HepG2 (cell line): ENCODE results near the gene TFEB. TPM values are rescaled to one million over a fixed set of nuclear protein-coding genes. Genes with fewer than 3 reads are reported as not detected.

Source experiments
- DNMT3B ChIP-seq: conservative IDR thresholded peaks from 2 replicates; pipeline ENCODE4 v1.6.1; 2016; ENCODE audit warnings: missing biosample characterization, control low read depth
- EZH2 ChIP-seq: conservative IDR thresholded peaks from 2 replicates; pipeline ENCODE4 v1.6.1; 2012; ENCODE audit warnings: mild to moderate bottlenecking, low read depth, low read length, moderate library complexity
- MEIS1 ChIP-seq: sonication (generic); formaldehyde crosslinking; IDR thresholded peaks from 2 replicates; pipeline ENCODE4 v1.9.0; 2021; ENCODE audit warnings: mild to moderate bottlenecking, missing genetic modification reagents, moderate library complexity, borderline replicate concordance
- POGK ChIP-seq: sonication (generic); formaldehyde crosslinking; conservative IDR thresholded peaks from 2 replicates; pipeline ENCODE4 v1.8.0; 2022; ENCODE audit warnings: mild to moderate bottlenecking, moderate library complexity, missing genetic modification reagents
- RARG ChIP-seq: sonication (generic); formaldehyde crosslinking; IDR thresholded peaks from 2 replicates; pipeline ENCODE4 v1.4.0; 2020; ENCODE audit warnings: low read depth, mild to moderate bottlenecking, missing genetic modification reagents
- RFXAP ChIP-seq: sonication (generic); formaldehyde crosslinking; IDR thresholded peaks from 2 replicates; pipeline ENCODE4 v1.4.0; 2020; ENCODE audit warnings: missing genetic modification reagents, borderline replicate concordance
- TBP ChIP-seq: sonication (generic); formaldehyde crosslinking; IDR thresholded peaks from 2 replicates; pipeline ENCODE4 v1.5.0; 2020; ENCODE audit warnings: missing genetic modification reagents
- THYN1 ChIP-seq: sonication (generic); formaldehyde crosslinking; IDR thresholded peaks from 2 replicates; pipeline ENCODE4 v1.8.1; 2023; ENCODE audit warnings: low read depth, mild to moderate bottlenecking, moderate library complexity, missing genetic modification reagents, borderline replicate concordance
- ZNF101 ChIP-seq: sonication (generic); formaldehyde crosslinking; IDR thresholded peaks from 2 replicates; pipeline ENCODE4 v1.4.0; 2020; ENCODE audit warnings: mild to moderate bottlenecking, low read depth, missing genetic modification reagents, borderline replicate concordance
- ZNF121 ChIP-seq: sonication (generic); formaldehyde crosslinking; IDR thresholded peaks from 2 replicates; pipeline ENCODE4 v1.5.0; 2020; ENCODE audit warnings: mild to moderate bottlenecking, missing genetic modification reagents
- ZNF160 ChIP-seq: sonication (generic); formaldehyde crosslinking; IDR thresholded peaks from 2 replicates; pipeline ENCODE4 v1.8.0; 2022; ENCODE audit warnings: mild to moderate bottlenecking, inconsistent platforms, missing genetic modification reagents
- ZNF276 ChIP-seq: sonication (generic); formaldehyde crosslinking; IDR thresholded peaks from 2 replicates; pipeline ENCODE4 v1.4.0; 2020; ENCODE audit warnings: mild to moderate bottlenecking, low read depth, missing genetic modification reagents
- ZNF430 ChIP-seq: sonication (generic); formaldehyde crosslinking; IDR thresholded peaks from 2 replicates; pipeline ENCODE4 v1.9.0; 2021; ENCODE audit warnings: mild to moderate bottlenecking, missing genetic modification reagents
- ZNF619 ChIP-seq: sonication (generic); formaldehyde crosslinking; IDR thresholded peaks from 2 replicates; pipeline ENCODE4 v1.4.0; 2020; ENCODE audit warnings: mild to moderate bottlenecking, missing genetic modification reagents
- ZNF652 ChIP-seq: IDR thresholded peaks from 2 replicates; pipeline ENCODE4 v1.6.1; 2016; ENCODE audit warnings: low read depth, borderline replicate concordance
- ZNF720 ChIP-seq: sonication (generic); formaldehyde crosslinking; IDR thresholded peaks from 2 replicates; pipeline ENCODE4 v1.4.0; 2020; ENCODE audit warnings: missing genetic modification reagents
- polyA plus RNA-seq, 8 experiments: library from polyadenylated mRNA; depleted of rRNA in 3 of 8; stranded (reverse) in 7 of 8; unstranded in 1 of 8; fragments of >200 nt; fragmentation: Illumina TruSeq in 4 of 8; extraction: Trizol in 4 of 8; gene quantifications; 2 replicates each; pipeline versions ENCODE4 v1.2.1 to v1.2.3, GENCODE V29; 2011 to 2016; ENCODE audit warnings: low read depth in 4 of 8, missing spikeins in 1 of 8, mixed read lengths in 1 of 8; ENCODE audit not compliant: insufficient read depth in 1 of 8
- total RNA-seq, 5 experiments: library from RNA; depleted of rRNA; stranded (reverse); fragments of >200 nt; fragmentation: Illumina TruSeq; extraction: Trizol; gene quantifications; 2 replicates each; pipeline ENCODE4 v1.2.3, GENCODE V29; 2016; ENCODE audit warnings: low read depth in 1 of 5
- TF ChIP-seq, protein P1 (sequence below): sonication (generic); formaldehyde crosslinking; IDR thresholded peaks from 2 replicates; pipeline ENCODE4 v1.5.0; 2020; ENCODE audit warnings: missing genetic modification reagents
- TF ChIP-seq, protein P2 (sequence below): sonication (generic); formaldehyde crosslinking; IDR thresholded peaks from 2 replicates; pipeline ENCODE4 v1.8.1; 2022; ENCODE audit warnings: low read depth, mild to moderate bottlenecking, missing genetic modification reagents
- TF ChIP-seq, protein P3 (sequence below): sonication (generic); formaldehyde crosslinking; IDR thresholded peaks from 2 replicates; pipeline ENCODE4 v1.4.0; 2020; ENCODE audit warnings: mild to moderate bottlenecking, missing genetic modification reagents

Gene TFEB
- total and polyA plus RNA-seq, 2 of the 13 experiments (the other 11 are each of a cell fraction or from before 2014, with no cell fraction given), result 13.3 to 18.7 TPM

DNA sequence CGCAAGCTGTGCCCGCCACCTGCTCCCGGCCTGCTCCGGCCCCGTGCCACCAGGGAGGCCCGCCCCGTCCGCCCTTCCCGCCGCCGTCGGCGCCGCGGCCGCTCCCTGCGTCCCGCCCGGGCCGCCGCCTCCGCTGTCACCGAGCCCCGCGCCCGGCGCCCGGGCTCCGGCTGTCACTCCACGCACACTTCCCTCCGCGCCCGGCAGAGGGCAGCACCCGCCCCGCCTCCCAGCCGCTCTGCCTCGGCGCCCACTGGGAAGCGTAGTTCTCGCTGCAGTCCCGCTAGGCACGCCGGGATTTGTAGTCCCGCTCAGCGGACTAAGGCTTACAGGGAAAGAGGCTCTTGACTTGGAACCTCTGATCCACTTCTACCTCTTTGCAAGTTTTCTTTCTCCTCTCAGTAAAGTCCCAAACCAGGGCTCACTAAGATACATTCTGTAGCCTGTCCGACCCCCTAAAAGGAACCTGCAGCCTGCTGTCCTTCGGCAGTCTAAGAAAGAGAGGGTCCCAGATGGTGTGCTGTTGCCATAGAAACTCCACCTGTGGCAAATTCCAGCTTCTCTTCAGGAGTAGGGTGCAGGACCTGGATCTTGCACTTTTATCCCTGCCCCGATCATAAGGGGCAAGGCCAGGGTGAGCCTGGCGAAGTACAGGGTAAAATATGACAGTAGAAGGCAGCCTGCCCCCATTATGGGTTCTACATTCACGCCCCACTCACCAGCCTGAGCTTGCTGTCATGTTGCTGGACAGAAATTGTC lies at the start of gene TFEB (continued):
- TF ChIP-seq, protein P1, sequence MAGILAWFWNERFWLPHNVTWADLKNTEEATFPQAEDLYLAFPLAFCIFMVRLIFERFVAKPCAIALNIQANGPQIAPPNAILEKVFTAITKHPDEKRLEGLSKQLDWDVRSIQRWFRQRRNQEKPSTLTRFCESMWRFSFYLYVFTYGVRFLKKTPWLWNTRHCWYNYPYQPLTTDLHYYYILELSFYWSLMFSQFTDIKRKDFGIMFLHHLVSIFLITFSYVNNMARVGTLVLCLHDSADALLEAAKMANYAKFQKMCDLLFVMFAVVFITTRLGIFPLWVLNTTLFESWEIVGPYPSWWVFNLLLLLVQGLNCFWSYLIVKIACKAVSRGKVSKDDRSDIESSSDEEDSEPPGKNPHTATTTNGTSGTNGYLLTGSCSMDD (CRISPR knock-in tag), result no peak
- TF ChIP-seq DNMT3B (no peak; the same call in 1 of the 2 replicates), ZNF430 (no peak), POGK (CRISPR knock-in tag) (peak; percentile 91), ZNF101 (CRISPR knock-in tag) (no peak), ZNF160 (CRISPR knock-in tag) (no peak; the same call in none of the 2 replicates), TBP (CRISPR knock-in tag) (peak; percentile 97; the same call in 1 of the 2 replicates), ZNF276 (CRISPR knock-in tag) (no peak), MEIS1 (CRISPR knock-in tag) (peak; percentile 82; the same call in 1 of the 2 replicates), EZH2 (no peak), ZNF619 (CRISPR knock-in tag) (no peak), ZNF652 (CRISPR knock-in tag) (no peak), THYN1 (CRISPR knock-in tag) (no peak), RFXAP (CRISPR knock-in tag) (peak; percentile 83; the same call in 1 of the 2 replicates), ZNF720 (no peak), RARG (CRISPR knock-in tag) (no peak), ZNF121 (no peak)
- TF ChIP-seq, protein P2, sequence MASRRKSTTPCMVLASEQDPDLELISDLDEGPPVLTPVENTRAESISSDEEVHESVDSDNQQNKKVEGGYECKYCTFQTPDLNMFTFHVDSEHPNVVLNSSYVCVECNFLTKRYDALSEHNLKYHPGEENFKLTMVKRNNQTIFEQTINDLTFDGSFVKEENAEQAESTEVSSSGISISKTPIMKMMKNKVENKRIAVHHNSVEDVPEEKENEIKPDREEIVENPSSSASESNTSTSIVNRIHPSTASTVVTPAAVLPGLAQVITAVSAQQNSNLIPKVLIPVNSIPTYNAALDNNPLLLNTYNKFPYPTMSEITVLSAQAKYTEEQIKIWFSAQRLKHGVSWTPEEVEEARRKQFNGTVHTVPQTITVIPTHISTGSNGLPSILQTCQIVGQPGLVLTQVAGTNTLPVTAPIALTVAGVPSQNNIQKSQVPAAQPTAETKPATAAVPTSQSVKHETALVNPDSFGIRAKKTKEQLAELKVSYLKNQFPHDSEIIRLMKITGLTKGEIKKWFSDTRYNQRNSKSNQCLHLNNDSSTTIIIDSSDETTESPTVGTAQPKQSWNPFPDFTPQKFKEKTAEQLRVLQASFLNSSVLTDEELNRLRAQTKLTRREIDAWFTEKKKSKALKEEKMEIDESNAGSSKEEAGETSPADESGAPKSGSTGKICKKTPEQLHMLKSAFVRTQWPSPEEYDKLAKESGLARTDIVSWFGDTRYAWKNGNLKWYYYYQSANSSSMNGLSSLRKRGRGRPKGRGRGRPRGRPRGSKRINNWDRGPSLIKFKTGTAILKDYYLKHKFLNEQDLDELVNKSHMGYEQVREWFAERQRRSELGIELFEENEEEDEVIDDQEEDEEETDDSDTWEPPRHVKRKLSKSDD (CRISPR knock-in tag), result no peak
- TF ChIP-seq, protein P3, sequence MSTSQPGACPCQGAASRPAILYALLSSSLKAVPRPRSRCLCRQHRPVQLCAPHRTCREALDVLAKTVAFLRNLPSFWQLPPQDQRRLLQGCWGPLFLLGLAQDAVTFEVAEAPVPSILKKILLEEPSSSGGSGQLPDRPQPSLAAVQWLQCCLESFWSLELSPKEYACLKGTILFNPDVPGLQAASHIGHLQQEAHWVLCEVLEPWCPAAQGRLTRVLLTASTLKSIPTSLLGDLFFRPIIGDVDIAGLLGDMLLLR (CRISPR knock-in tag), result 0 out of 2 replicates have a peak, but pooled peaks have one; percentile 39
